Right lobe of liver (tissue), 6 donors: Measurements from ENCODE around the gene DENND2C. TPM values are rescaled to one million over a fixed set of nuclear protein-coding genes. Genes with fewer than 3 reads are reported as not detected.

Experiments used
- ATAC-seq, 4 donors: fragments of 200-7000 bp; cut with Tn5 transposase; one replicate each; pipeline ENCODE4 v1.9.1; 2020; ENCODE audit warnings: mild to moderate bottlenecking in 4 of 4, moderate library complexity in 4 of 4
- DNase-seq, 3 donors: peaks; one replicate each; pipeline ENCODE4 v3.0.0-alpha.2; 2020
- H3K27ac ChIP-seq, 3 donors: fragments of 200-600 bp; one replicate each; pipeline ENCODE4 v1.8.0; 2022
- H3K27me3 ChIP-seq, 2 donors: fragments of 200-600 bp; one replicate each; pipeline ENCODE4 v1.8.0; 2022
- H3K36me3 ChIP-seq, 4 donors: fragments of 200-600 bp; sonication (generic) in 1 of 4; one replicate each; pipeline versions ENCODE4 v1.5.1 to v1.8.0; 2017 to 2022; ENCODE audit warnings: control low read depth in 1 of 4
- H3K4me1 ChIP-seq, 4 donors: fragments of 200-600 bp; sonication (generic) in 1 of 4; one replicate each; pipeline versions ENCODE4 v1.5.1 to v1.8.0; 2017 to 2022; ENCODE audit warnings: control low read depth in 1 of 4
- H3K4me3 ChIP-seq, 3 donors: fragments of 200-600 bp; one replicate each; pipeline ENCODE4 v1.8.0; 2022
- H3K9me3 ChIP-seq, 4 donors: fragments of 200-600 bp; sonication (generic) in 1 of 4; one replicate each; pipeline versions ENCODE4 v1.5.1 to v1.8.0; 2017 to 2022; ENCODE audit warnings: control low read depth in 1 of 4
- CTCF ChIP-seq, 4 donors: fragments of 200-600 bp in 3 of 4; fragments of 450-650 bp in 1 of 4; IDR thresholded peaks; one replicate each; pipeline versions ENCODE4 v1.5.1 to v1.8.0; 2016 to 2022; ENCODE audit warnings: antibody characterized with exemption in 4 of 4, mild to moderate bottlenecking in 2 of 4
- POLR2A ChIP-seq: fragments of 450-650 bp; IDR thresholded peaks from one replicate; pipeline ENCODE4 v1.6.1; 2017; ENCODE audit warnings: antibody characterized with exemption, mild to moderate bottlenecking
- WGBS: methylation state at CpG from one replicate; pipeline ENCODE4 v1.1.6; 2018; ENCODE audit warnings: low coverage, low lambda C conversion rate; ENCODE audit not compliant: insufficient coverage; ENCODE audit errors: missing lambda C conversion rate; 5-methylcytosine and 5-hydroxymethylcytosine counted together
- intact Hi-C, 2 donors: fragments of 100-400 bp; cut with DNase I; formaldehyde crosslinking; loops; one replicate each; pipeline versions ENCODE4 v1.11.2 to v1.14.1; 2022
- total RNA-seq, 6 experiments: library from RNA; depleted of rRNA in 2 of 6; stranded (reverse); fragments of >200 nt in 2 of 6; fragmentation: NEBNext Ultra II Directional in 3 of 6; extraction: Animal tissue kit (Norgen Biotek cat#: 25700) in 3 of 6; gene quantifications; one replicate each; pipeline versions ENCODE4 v1.1.0 to v1.2.4, GENCODE V29; 2016 to 2023
- donor health status: DM: no; HTN: yes; CAD: no.
- donor health status: DM: no; HTN: no; CAD: no.
- donor health status: DM: no; HTN: no; CAD: no.
- donor health status: DM: no; HTN: yes; CAD: no.
- donor health status: DM: no; HTN: yes; CAD: no.

Gene DENND2C
- total RNA-seq, 6 experiments from 2014 or later: 2.5 to 5.1 (median 4.4) TPM

DNA sequence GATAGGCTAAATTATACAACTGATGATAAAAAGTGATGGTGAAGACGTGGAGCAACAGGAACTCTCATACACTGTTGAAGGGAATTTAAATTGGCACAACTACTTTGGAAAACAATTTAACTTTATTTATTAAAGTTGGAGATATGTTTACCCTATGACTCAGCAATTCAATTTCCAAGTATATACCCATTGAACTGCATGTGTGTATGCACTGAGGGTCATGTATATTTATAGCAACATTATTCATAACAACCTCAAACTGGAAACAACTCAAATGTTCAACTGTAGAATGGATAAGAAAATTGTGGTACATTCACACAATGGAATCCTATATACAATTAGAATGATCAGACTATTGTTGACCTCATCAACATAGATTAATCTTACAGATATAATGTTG lies 71.9 kb downstream of the DENND2C start:
- no peaks in the 10 kb centered on the region for H3K4me1 ChIP-seq
- no peaks in the 10 kb centered on the region for H3K9me3 ChIP-seq
- H3K27ac ChIP-seq: no peak overlapping the region
- intact Hi-C loops: no loop called here
- no peak overlapping the region for H3K4me3 ChIP-seq
- TF ChIP-seq CTCF (IDR thresholded peaks at IDR 0.05) (no peak), POLR2A (no peak)
- no peak for ATAC-seq
- DNase-seq: no peak
- H3K27me3 ChIP-seq: no peaks in the 10 kb centered on the region
- peaks cover 0 to 20% (median 1%) of the 10 kb centered on the region in 4 donors for H3K36me3 ChIP-seq
- WGBS: 73% methylated on average over 1 of the region's 1 CpG

DNA sequence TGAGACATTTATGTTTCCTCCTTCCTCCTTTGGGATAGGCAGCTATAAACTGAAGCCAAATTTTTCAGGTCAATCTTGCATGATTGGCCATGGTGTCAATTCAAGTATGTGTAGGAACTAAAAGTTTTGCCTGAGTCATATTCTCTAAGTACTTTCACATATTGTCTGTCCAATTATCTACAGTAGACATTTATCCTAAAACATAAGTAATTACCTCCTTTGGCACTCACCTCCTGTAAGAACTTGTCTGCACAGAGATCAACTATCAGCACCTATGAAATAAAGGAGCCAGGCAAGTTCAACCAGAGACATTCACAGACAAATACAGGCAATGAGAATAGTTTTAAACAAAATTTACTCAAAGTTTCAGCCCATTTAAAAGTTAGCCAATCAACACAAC lies 74.2 kb downstream of the DENND2C start:
- H3K27me3 ChIP-seq: no peaks in the 10 kb centered on the region
- TF ChIP-seq CTCF (IDR thresholded peaks at IDR 0.05): no peak
- TF ChIP-seq POLR2A: no peak
- no peak overlapping the region for H3K4me3 ChIP-seq
- intact Hi-C loops: no loop called here
- DNase-seq (no peak), ATAC-seq (no peak)
- no peak overlapping the region for H3K27ac ChIP-seq
- H3K9me3 ChIP-seq: no peaks in the 10 kb centered on the region
- peaks cover 0 to 16% (median 1%) of the 10 kb centered on the region in 4 donors for H3K36me3 ChIP-seq
- H3K4me1 ChIP-seq: no peaks in the 10 kb centered on the region

DNA sequence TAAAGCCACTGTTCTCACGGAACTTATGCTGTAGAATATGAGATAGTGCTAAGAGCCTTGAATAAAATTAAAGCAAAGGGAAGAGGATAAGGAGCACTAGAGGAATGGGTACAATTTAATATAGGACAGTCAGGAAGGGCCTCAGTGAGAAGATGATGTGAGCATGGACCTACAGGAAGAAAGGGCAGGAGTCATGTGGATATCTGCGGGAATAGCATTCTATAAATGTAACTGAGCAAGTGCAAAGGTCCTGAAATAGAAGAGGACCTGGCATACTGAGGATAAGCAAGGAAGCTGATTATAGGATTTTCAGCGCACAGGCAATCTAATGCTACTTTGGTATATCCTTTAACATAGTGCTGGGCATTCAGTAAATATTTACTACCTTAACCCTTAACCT lies 75.8 kb downstream of the DENND2C start:
- 95% methylated on average over 3 of the region's 3 CpGs for WGBS
- H3K27me3 ChIP-seq: no peaks in the 10 kb centered on the region
- ATAC-seq: no peak
- H3K27ac ChIP-seq: no peak overlapping the region
- TF ChIP-seq POLR2A (no peak), CTCF (IDR thresholded peaks at IDR 0.05) (no peak)
- intact Hi-C loops: no loop called here
- no peaks in the 10 kb centered on the region for H3K9me3 ChIP-seq
- no peak for DNase-seq
- peaks cover 0 to 11% (median 0%) of the 10 kb centered on the region in 4 donors for H3K36me3 ChIP-seq
- H3K4me3 ChIP-seq: no peak overlapping the region
- H3K4me1 ChIP-seq: peaks cover 0 to 2% (median 0%) of the 10 kb centered on the region in 4 donors

- Histone ChIP-seq H3K4me3 (no peak overlapping the region), H3K36me3 (peaks cover 0 to 9% (median 0%) of the 10 kb centered on the region in 4 donors), H3K27ac (peak overlapping the region; percentile 19 to 89 (median 87)), H3K4me1 (peaks cover 0 to 21% (median 8%) of the 10 kb centered on the region in 4 donors), H3K27me3 (no peaks in the 10 kb centered on the region), H3K9me3 (no peaks in the 10 kb centered on the region)
- intact Hi-C loops: no loop called here
- DNase-seq (no peak), ATAC-seq (peak; percentile 47 to 73 (median 55))
- WGBS: 69% methylated on average over 3 of the region's 3 CpGs
- TF ChIP-seq CTCF (IDR thresholded peaks at IDR 0.05) (no peak), POLR2A (no peak)
Measured at GRCh38 chr1:114589122-114589521, 80.7 kb downstream of the DENND2C start.

- peak overlapping the region; percentile 74 to 89 (median 87) for H3K27ac ChIP-seq
- intact Hi-C loops: no loop called here
- TF ChIP-seq POLR2A (peak; percentile 34), CTCF (IDR thresholded peaks at IDR 0.05) (no peak)
- WGBS: 16% methylated on average over 2 of the region's 2 CpGs
- H3K27me3 ChIP-seq: no peaks in the 10 kb centered on the region
- ATAC-seq (peak; percentile 75 to 88 (median 80)), DNase-seq (no peak)
- peak overlapping the region; percentile 6 to 37 (median 37) for H3K4me3 ChIP-seq
- H3K9me3 ChIP-seq: no peaks in the 10 kb centered on the region
- peaks cover 0 to 21% (median 8%) of the 10 kb centered on the region in 4 donors for H3K4me1 ChIP-seq
- H3K36me3 ChIP-seq: peaks cover 0 to 2% (median 0%) of the 10 kb centered on the region in 4 donors
Measured at GRCh38 chr1:114588196-114588689, 81.6 kb downstream of the DENND2C start.
